Measurements from ENCODE around the gene CNDP2.
"Not testable (repeated sequence)": the region's sequence is repeated elsewhere in the genome, so short reads cannot be mapped to it uniquely, and the experiment has no call there.

The CNDP2 gene

DNA sequence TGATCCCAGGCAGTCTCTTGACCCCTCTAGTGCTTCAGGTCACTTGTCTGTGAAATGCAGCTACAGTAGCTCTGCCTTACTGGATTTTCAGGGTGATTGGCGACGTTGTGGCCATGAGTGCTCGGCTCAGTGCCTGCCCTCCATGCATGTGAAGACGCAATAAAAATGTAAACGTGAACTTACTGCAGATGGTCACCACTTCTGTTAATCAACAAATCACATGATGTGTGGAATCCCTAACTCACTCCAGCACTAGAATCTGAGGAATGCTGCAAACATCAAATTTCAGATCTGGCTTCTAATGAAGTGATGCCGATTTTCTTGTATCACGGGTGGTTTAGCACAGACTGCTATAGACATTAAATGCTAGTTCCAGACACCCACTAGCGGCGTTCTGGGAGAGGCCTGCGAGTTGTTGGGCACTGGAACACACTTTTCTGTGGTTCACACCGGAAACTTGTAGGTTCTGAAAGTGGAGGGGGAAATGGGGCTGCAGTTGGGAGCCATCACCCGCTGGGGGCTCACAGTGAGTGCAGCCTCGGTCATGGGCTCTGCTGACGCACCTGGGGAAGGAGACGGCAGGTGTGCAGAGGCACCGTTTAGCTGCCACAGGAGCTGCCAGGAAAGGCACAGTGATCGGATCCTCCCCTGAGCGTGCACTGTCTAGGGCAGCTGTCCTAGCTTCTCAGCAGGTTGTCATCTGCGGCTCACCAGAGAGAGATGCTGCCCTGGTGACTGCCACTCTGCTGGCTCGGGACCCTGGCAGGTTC is 44.7 kb downstream of the CNDP2 start:
- no peak for DNase-seq (ENCODE audit: low read depth)

DNA sequence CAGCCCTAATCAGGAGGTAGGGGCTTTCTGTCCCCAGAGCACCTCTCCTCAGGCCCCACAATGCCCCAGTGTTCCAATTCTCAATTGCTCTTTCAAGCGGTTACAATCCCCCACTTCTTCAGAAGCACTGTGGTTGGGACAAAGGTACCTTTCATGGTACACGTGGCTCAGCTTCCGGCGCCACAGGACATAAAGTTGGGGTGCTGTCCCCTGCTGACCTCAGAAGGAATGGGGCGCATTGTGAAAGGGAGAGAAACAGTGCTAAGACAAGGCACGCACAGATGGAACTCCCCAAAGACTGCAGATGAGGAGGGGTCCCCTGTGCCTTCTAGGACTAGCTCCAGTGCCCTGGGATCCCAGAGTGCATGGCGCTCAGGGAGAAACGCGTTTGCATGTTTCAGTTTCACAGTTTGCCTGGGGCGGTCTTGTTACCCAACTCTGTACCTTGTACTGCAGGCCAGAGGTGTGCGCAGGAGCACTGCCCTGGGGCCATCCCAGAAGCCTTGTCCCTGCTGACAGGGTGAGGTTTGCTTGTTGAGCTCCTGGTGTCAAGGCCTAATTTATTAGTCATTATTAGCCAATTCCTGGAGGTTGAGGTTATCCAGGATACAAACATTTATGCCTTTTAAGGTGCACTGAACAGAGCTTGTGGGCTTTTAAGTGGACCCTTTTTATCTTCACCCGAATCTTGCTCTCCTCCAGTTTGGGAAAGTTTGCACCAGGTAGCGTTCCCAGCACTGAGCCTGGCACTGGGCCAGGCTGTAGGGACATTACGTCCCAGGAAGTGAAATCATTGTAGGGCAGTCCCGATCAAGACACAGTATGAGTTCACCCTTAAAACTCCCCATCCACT is 45.8 kb downstream of the CNDP2 start:
- DNase-seq (ENCODE audit: low read depth): no peak

DNA sequence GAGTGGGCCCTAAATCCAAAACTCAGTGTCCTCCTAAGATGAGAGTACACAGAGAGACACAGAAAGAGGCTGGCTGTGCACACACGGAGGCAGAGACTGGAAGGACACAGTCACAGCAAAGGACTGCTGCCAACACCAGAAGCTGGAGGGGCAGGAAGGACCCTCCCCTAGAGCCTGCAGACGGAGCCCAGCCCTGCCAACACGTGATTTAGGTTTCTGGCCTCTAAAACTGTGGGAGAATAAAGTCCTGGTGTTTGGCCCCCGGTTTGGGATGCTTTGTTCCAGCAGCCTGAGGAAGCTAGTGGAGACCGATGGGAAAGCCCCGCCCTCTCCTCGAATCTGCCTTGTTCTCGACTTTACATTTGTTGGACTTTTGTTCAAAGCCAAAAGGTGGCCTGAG is 48.7 kb downstream of the CNDP2 start:
- no peak for DNase-seq (ENCODE audit: low read depth)

GRCh38 chr18:74546007-74546406 is 49.8 kb downstream of the CNDP2 start:
- no peak for DNase-seq (ENCODE audit: low read depth)

DNA sequence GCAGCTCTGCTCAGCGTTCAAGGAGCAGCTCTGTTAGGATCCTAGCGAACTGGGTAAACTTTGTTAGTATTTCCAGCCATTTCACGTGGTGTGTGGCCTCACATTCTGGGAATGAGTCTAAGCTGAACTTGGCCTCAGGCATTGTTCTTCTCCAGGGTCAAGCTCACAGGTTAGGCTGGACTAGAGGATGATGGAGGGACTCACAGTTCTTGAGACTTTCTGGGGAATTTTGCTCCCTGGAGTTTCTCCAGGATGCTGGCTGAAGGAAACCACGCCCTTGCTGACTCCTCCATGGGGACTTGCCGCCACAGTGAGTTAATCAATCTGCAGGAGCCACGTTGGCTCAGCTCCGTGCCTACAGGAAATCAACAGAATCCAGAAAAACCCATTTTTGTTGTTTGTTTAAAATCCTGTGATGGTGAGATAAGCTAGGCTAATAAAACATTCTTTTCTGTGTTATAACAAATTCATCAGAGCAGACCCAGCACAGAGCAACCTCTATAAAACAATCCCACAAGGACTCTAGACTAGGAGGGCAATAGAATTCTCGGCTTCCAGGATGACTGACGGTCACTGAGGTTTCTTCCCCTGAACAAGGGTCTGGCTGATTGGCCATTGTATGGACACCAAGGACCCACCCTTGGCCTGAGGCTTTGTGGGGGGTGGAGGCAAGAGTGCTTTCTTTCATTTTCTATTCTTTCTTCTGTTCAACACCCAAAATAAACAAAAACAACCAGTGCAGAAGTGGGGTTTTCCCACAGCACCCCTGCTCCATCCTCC is 50.8 kb downstream of the CNDP2 start:
- DNase-seq (ENCODE audit: low read depth): no peak

GRCh38 chr18:74547860-74548259 is 51.7 kb downstream of the CNDP2 start:
- DNase-seq (ENCODE audit: low read depth): no peak

DNA sequence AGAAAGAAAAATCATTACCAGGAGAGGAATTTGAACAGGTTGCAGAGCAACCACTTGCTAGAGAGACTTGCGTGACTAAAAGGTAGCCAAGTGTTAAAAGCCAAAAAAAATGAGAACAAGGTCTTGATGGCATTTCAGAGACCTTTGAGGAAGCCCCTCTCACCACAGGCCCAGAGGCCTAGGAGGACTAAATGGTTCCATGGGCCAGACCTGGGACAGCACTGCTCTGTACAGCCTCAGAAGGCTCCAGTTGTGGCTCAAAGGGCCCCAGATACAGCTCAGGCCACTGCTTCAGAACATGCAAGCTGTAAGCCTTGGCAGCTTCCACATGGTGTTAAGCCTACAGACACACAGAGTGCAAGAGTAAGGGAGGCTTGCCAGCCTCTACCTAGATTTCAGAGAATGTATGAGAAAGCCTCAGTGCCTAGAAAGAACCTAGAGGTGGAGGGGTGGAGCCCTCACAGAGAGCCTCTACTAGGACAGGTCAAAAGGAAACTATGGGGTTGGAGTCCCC is 53.5 kb downstream of the CNDP2 start:
- no peak for DNase-seq (ENCODE audit: low read depth)

DNA sequence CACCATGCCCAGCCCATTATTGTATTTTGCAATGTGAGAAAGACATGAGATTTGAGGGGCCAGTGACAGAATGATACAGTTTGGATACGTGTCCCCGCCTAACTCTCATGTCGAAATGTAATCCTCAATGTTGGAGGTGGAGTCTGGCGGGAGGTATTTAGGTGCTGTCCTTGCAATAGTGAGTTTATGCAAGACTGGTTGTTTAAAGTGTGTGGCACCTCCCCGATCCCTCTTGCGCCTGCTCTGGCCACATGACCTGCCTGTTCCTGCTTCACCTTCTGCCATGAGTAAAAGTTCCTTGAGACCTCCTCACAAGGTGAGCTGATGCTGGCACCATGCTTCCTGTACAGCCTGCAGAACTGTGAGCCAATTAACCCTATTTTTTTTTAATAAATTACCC is 54.7 kb downstream of the CNDP2 start:
- DNase-seq (ENCODE audit: low read depth): no peak

- no peak for DNase-seq (ENCODE audit: low read depth)
These were observed 55.3 kb downstream of the CNDP2 start for GRCh38 chr18:74551452-74551851.

GRCh38 chr18:74551936-74552555 is 55.9 kb downstream of the CNDP2 start:
- peak; percentile 50 for DNase-seq (ENCODE audit: low read depth)

DNA sequence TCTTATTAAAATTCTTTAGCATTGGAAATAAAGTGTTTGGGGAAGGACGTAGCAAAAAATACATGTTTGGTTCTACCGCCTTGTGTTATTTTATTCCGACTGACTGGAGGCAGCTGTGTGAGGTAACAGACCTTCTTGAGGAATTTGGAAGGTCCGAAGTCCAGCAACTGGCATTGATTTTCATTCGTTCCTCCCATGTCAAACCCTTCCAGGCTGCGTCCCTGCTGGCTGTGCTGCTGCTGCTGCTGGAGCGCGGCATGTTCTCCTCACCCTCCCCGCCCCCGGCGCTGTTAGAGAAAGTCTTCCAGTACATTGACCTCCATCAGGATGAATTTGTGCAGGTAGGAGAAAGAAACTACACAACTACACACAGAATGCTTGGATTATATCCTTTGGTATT is 60.0 kb downstream of the CNDP2 start:
- no peak for DNase-seq (ENCODE audit: low read depth)

DNA sequence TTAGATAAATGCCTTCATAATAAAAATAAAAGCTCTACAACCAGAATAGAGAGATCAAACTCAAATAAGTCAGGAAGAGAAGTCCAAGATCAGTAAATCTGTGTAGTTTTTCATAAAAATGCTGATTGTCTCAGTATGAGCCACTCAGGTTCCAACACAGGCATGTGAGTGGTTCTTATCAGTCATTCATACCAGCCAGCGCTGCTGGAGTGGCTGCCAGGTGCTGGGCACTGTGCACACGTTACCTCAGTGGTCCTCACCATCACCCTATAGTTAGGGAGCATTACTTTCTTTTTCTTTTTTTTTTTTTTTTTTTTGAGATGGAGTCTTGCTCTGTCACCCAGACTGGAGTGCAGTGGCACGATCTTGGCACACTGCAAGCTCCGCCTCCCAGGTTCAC is 61.9 kb downstream of the CNDP2 start:
- no peak for DNase-seq (ENCODE audit: low read depth)

DNA sequence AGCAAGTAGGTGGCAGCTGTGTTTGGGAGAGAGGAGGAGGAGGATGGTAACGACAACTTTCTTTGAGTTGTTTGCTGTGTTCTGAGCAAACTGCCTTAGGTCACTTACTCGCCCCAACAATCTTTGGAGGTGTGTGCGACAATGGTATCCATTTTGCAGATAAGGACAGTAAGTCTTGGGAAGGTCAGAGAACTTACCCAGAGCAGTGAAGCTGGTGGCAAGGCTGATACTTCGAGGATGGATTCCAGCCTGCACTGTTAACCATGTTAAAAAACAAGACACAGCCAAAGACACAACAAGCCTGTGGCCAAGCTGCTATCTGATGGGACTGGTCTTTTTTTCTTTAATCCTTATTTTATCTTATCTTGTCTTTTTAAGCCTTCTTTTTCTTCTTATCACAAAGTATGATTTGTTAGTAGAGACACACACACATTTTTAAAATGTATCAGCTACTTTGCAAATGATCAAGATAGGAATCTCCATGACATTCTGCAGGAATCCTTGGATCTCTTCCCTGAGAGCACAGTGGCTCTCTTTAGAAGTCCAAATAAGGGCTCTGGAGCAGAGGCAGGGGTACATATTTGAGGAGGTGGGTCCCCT is 66.1 kb downstream of the CNDP2 start:
- no peak for DNase-seq (ENCODE audit: low read depth)

GRCh38 chr18:74562775-74563174 is 66.6 kb downstream of the CNDP2 start:
- no peak for DNase-seq (ENCODE audit: low read depth)

GRCh38 chr18:74563999-74564398 is 67.8 kb downstream of the CNDP2 start:
- no peak for DNase-seq (ENCODE audit: low read depth)

DNA sequence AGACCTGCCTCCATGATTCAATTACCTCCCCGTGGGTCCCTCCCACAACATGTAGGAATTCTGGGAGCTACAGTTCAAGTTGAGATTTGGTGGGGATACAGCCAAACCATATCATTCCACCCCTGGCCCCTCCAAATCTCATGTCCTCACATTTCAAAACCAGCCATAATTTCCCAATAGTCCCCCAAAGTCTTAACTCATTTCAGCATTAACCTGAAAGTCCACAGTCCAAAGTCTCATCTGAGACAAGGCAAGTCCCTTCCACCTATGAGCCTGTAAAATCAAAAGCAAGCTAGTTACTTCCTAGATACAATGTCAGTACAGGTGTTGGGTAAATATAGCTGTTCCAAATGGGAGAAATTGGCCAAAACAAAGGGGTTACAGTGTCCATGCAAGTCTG is 69.0 kb downstream of the CNDP2 start:
- not testable (repeated sequence) for DNase-seq (ENCODE audit: low read depth)

DNA sequence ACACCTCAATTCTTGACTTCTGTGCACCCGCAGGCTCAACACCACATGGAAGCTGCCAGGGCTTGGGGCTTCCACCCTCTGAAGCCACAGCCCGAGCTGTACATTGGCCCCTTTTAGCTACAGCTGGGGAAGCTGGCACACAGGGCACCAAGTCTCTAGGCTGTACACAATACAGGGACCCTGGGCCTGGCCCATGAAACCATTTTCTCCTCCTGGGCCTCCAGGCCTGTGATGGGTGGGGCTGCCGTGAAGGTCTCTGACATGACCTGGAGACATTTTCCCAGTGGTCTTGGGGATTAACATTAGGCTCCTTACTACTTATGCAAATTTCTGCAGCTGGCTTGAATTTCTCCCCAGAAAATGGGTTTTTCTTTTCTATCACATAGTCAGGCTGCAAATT is 69.8 kb downstream of the CNDP2 start:
- not testable (repeated sequence) for DNase-seq (ENCODE audit: low read depth)

GRCh38 chr18:74567822-74568221 is 71.7 kb downstream of the CNDP2 start:
- no peak for DNase-seq (ENCODE audit: low read depth)

- no peak for DNase-seq (ENCODE audit: low read depth)
These were observed 73.2 kb downstream of the CNDP2 start for GRCh38 chr18:74569401-74569800.

DNA sequence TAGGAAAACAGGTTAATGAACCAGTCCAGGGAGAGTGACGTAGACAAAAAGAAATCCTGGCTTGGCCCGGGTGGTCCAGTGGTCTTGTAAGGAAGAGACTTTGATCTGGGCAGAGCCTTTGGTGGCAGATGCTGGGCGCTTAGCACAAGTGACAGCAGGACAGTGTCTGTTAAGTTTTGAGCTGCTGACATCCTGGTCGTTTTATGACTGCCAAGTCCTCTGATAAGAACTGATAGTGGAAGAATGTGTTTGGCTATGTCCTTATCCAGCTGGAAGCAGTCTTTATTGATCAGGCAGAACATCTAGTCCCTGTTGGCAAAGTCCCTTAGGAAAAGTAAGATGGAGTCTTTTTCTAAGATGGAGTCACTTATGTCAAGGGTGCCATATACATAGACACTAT is 74.1 kb downstream of the CNDP2 start:
- no peak for DNase-seq (ENCODE audit: low read depth)

DNA sequence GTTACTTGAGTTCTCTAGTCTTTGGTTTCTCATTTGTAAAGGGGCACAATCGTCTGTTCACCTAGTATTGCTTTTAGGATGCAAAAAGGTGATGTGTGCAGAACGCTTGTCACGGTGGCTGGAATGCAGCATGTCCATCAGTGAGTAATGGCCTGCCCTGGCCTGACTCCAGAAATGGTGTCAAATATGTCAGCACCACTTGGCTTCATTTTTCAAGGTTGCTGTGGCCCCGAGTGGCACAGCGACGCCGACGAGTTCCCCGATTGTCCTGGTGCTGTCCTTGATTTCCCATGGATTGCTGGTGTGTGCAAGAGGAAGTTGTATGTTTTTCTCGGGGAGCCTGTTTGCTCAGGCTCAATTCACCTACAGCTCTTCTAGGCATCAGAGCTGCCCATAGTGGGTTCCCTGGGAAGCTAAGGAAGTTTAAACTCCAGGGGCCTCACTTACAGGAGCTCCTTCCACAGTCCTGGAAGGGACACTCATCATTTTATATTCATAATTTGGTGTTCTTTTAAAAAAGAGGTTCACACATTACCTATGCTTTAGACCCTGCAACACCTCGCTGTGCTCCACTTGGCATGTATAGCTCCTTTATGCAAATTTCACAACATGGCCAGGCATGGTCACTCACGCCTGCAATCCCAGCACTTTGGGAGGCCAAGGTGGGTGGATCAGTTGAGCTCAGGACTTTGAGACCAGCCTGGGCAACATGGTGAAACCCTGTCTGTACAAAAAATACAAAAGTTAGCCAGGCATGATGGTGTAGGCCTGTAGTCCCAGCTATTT is 75.9 kb downstream of the CNDP2 start:
- no peak for DNase-seq (ENCODE audit: low read depth)
